Keratinocyte (primary cell): ENCODE data around the gene PRIMA1.

Experiments used
- EZH2 ChIP-seq: IDR thresholded peaks from one replicate; pipeline ENCODE4 v1.6.1; 2012; ENCODE audit warnings: inconsistent platforms, mild to moderate bottlenecking, low read length, moderate library complexity
- TF ChIP-seq, protein P1 (sequence below), 3 experiments: IDR thresholded peaks in 1 of 3; conservative IDR thresholded peaks in 1 of 3; optimal IDR thresholded peaks in 1 of 3; 2 replicates in 2 of 3; 3 replicates in 1 of 3; pipeline versions ENCODE3 to v1.5.1; 2011; ENCODE audit warnings: low read length in 3 of 3, mild to moderate bottlenecking in 3 of 3, moderate library complexity in 2 of 3, control low read depth in 1 of 3, inconsistent platforms in 1 of 3; ENCODE audit not compliant: insufficient read depth in 2 of 3; ENCODE audit errors: extremely low read depth in 1 of 3

- TF ChIP-seq, protein P1, sequence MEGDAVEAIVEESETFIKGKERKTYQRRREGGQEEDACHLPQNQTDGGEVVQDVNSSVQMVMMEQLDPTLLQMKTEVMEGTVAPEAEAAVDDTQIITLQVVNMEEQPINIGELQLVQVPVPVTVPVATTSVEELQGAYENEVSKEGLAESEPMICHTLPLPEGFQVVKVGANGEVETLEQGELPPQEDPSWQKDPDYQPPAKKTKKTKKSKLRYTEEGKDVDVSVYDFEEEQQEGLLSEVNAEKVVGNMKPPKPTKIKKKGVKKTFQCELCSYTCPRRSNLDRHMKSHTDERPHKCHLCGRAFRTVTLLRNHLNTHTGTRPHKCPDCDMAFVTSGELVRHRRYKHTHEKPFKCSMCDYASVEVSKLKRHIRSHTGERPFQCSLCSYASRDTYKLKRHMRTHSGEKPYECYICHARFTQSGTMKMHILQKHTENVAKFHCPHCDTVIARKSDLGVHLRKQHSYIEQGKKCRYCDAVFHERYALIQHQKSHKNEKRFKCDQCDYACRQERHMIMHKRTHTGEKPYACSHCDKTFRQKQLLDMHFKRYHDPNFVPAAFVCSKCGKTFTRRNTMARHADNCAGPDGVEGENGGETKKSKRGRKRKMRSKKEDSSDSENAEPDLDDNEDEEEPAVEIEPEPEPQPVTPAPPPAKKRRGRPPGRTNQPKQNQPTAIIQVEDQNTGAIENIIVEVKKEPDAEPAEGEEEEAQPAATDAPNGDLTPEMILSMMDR (optimal IDR thresholded peaks at IDR 0.05 in 1 of 3, IDR thresholded peaks at IDR 0.05 in 1 of 3, conservative IDR thresholded peaks at IDR 0.05 in 1 of 3; ENCODE audit: extremely low read depth in 1 of 3, insufficient read depth in 2 of 3, low read length in 3 of 3), result no peak
- no peak for TF ChIP-seq EZH2
Measured at GRCh38 chr14:93797536-93797935, 9.3 kb upstream of the PRIMA1 start.
